ENCODE measurements around the gene NOL7. TPM values are rescaled to one million over a fixed set of nuclear protein-coding genes. Genes with fewer than 3 reads are reported as not detected.

NOL7 gene
- total RNA-seq, 6 experiments from 2014 or later: 12.9 to 68.2 (median 25.1) TPM

- Histone ChIP-seq H3K27me3 (no peaks in the 10 kb centered on the region), H3K27ac (peak within 1 kb of the TSS; percentile 95 to 98 (median 96)), H3K4me3 (peak within 1 kb of the TSS; percentile 77 to 89 (median 89)), H3K36me3 (no peaks in the 10 kb centered on the region), H3K9me3 (no peaks in the 10 kb centered on the region), H3K4me1 (peaks cover 0 to 39% (median 5%) of the 10 kb centered on the region in 4 donors)
- DNase-seq: peak; percentile 91 to 96 (median 96)
- peak; percentile 78 to 87 (median 82) for ATAC-seq
- TF ChIP-seq POLR2A (IDR thresholded peaks at IDR 0.05): peak; percentile 92
- TF ChIP-seq, protein P1, sequence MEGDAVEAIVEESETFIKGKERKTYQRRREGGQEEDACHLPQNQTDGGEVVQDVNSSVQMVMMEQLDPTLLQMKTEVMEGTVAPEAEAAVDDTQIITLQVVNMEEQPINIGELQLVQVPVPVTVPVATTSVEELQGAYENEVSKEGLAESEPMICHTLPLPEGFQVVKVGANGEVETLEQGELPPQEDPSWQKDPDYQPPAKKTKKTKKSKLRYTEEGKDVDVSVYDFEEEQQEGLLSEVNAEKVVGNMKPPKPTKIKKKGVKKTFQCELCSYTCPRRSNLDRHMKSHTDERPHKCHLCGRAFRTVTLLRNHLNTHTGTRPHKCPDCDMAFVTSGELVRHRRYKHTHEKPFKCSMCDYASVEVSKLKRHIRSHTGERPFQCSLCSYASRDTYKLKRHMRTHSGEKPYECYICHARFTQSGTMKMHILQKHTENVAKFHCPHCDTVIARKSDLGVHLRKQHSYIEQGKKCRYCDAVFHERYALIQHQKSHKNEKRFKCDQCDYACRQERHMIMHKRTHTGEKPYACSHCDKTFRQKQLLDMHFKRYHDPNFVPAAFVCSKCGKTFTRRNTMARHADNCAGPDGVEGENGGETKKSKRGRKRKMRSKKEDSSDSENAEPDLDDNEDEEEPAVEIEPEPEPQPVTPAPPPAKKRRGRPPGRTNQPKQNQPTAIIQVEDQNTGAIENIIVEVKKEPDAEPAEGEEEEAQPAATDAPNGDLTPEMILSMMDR (IDR thresholded peaks at IDR 0.05): no peak
- intact Hi-C loops (cut with DNase I): loop anchor here in 1 of 2 donors (10.0 kb wide), 1 partner anchor 90 kb away; the partner anchor contains the start of gene GFOD1
- 0% methylated on average over 31 of the region's 52 CpGs for WGBS (ENCODE audit: insufficient coverage, low coverage, low lambda C conversion rate, missing lambda C conversion rate)
Observed at GRCh38 chr6:13574571-13575376, 40.4 kb upstream of the NOL7 start, which contains the start of gene SIRT5. SIRT5 (plus strand) TSS chr6:13574601; CDS start chr6:13584111, 9,510 bp downstream.

DNA sequence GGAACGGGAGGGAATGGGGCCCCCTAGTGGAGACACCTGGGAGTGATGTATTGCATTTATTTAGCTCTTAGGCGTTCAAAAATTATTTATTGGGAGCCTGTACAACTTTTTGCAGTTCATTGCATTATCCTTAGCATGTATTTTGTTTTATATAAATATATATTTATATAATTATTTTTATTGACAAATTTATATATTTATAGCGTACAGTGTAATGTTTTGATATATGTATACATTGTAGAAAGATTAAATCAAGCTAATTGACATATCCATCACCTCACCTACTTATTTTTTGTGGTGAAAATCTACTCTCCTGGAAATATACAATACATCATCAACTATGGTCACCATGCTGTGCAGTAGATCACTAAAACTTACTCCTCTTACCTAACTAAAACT lies 39.8 kb upstream of the NOL7 start:
- TF ChIP-seq POLR2A (IDR thresholded peaks at IDR 0.05): no peak
- TF ChIP-seq, protein P1 (IDR thresholded peaks at IDR 0.05): peak; percentile 80 to 91 (median 86)
- ATAC-seq (no peak), DNase-seq (no peak)
- H3K4me3 ChIP-seq: peak overlapping the region; percentile 77 to 89 (median 89)
- peak overlapping the region; percentile 95 to 98 (median 96) for H3K27ac ChIP-seq
- H3K36me3 ChIP-seq: no peaks in the 10 kb centered on the region
- WGBS (ENCODE audit: insufficient coverage, low coverage, low lambda C conversion rate, missing lambda C conversion rate): 20% methylated on average over 3 of the region's 3 CpGs
- intact Hi-C loops (cut with DNase I): loop anchor here in 1 of 2 donors (10.0 kb wide), 1 partner anchor 91 kb away; the partner anchor contains the start of gene GFOD1
- no peaks in the 10 kb centered on the region for H3K9me3 ChIP-seq
- H3K4me1 ChIP-seq: peaks cover 0 to 36% (median 5%) of the 10 kb centered on the region in 4 donors
- no peaks in the 10 kb centered on the region for H3K27me3 ChIP-seq

GRCh38 chr6:13576017-13576416 lies 39.1 kb upstream of the NOL7 start:
- Histone ChIP-seq H3K36me3 (no peaks in the 10 kb centered on the region), H3K4me1 (peaks cover 0 to 36% (median 5%) of the 10 kb centered on the region in 4 donors), H3K4me3 (peak overlapping the region in 1 of 3 donors; percentile 7), H3K9me3 (no peaks in the 10 kb centered on the region), H3K27ac (peak overlapping the region in 2 of 3 donors; percentile 95 to 96), H3K27me3 (no peaks in the 10 kb centered on the region)
- WGBS (ENCODE audit: insufficient coverage, low coverage, low lambda C conversion rate, missing lambda C conversion rate): 44% methylated on average over 3 of the region's 3 CpGs
- ATAC-seq (no peak), DNase-seq (no peak)
- intact Hi-C loops (cut with DNase I): loop anchor here in 1 of 2 donors (10.0 kb wide), 1 partner anchor 91 kb away; the partner anchor contains the start of gene GFOD1
- no peak for TF ChIP-seq POLR2A (IDR thresholded peaks at IDR 0.05)
- TF ChIP-seq, protein P1 (IDR thresholded peaks at IDR 0.05): no peak

- Histone ChIP-seq H3K36me3 (peaks cover 0 to 9% (median 0%) of the 10 kb centered on the region in 4 donors), H3K4me3 (no peak overlapping the region), H3K27me3 (no peaks in the 10 kb centered on the region), H3K9me3 (no peaks in the 10 kb centered on the region), H3K4me1 (peaks cover 0 to 25% (median 5%) of the 10 kb centered on the region in 4 donors), H3K27ac (no peak overlapping the region)
- intact Hi-C loops (cut with DNase I): loop anchor here in 1 of 2 donors (10.0 kb wide), 1 partner anchor 93 kb away; the partner anchor contains the start of gene GFOD1
- ATAC-seq: no peak
- TF ChIP-seq, protein P1 (IDR thresholded peaks at IDR 0.05): no peak
- no peak for TF ChIP-seq POLR2A (IDR thresholded peaks at IDR 0.05)
- 86% methylated on average over 3 of the region's 3 CpGs for WGBS (ENCODE audit: insufficient coverage, low coverage, low lambda C conversion rate, missing lambda C conversion rate)
- DNase-seq: no peak
Observed at GRCh38 chr6:13577926-13578325, 37.2 kb upstream of the NOL7 start.
